ENCODE results near the gene WNT11.

WNT11 gene

GRCh38 chr11:76218449-76219178 is 12.3 kb upstream of the WNT11 start:
- no peak for ATAC-seq

DNA sequence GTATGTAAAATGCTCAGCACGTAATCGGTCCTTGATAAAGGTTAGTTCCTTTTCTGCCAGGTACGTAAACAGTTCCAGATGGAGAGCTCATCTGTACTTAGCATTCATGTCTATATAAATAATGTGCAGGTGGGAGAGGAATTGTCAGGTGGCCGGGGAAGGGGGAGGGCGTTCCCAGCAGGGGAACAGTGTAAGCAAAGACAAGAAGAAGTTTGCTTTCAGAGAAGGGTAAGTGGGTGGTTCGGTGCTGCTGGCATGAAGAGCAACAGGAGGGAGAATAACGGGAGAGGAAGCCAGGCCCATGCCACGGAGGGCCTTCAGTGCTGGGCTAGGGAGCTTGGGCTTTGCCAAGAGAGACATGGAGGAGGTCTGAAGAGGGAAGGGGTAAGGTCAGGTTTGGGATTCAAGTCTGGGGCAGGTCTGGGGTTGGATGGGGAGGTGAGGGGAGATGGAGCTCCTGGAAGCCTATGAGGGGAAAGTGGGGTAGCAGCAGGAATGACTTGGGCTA is 11.4 kb upstream of the WNT11 start:
- no peak for ATAC-seq

- no peak for ATAC-seq
These were observed 10.4 kb upstream of the WNT11 start for GRCh38 chr11:76216536-76217325.

DNA sequence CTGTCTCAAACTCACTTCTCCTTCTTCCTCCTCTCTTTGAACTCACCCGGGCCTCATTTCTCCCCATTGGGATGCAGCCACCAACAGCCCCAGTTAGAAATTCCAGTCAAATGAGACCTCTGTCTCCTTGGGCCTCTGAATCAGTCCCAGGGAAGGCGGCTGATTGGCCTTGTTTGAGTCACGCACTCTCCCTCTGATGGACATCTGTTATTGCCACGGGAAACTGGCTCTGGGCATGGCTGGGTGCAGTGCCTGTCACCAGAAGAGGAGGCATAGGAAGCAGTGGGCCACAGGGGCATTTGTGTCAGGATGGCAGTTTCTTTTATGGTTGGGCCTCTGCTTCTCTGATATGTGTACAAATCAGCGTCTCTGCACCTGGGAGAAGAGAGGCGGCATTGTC is 9.6 kb upstream of the WNT11 start:
- no peak for ATAC-seq

GRCh38 chr11:76214968-76215548 is 8.8 kb upstream of the WNT11 start:
- no peak for ATAC-seq

DNA sequence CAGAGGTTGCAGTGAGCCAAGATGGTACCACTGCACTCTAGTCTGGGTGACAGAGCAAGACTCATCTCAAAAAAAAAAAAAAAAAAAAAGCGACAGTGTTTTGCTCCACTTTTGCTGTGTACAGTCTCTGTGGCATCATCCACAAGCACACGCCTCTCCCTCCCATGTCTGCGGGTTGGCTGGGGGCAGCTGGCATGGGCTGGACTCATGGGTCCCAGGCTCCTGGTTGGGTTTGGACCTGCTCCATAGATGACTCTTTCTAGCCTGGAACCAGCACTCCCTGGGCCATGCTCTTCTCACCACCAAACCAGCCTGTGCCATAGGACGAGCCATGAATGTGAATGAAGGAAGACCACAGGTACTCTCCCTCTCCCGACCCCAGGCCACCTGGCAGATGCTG is 7.9 kb upstream of the WNT11 start:
- no peak for ATAC-seq

DNA sequence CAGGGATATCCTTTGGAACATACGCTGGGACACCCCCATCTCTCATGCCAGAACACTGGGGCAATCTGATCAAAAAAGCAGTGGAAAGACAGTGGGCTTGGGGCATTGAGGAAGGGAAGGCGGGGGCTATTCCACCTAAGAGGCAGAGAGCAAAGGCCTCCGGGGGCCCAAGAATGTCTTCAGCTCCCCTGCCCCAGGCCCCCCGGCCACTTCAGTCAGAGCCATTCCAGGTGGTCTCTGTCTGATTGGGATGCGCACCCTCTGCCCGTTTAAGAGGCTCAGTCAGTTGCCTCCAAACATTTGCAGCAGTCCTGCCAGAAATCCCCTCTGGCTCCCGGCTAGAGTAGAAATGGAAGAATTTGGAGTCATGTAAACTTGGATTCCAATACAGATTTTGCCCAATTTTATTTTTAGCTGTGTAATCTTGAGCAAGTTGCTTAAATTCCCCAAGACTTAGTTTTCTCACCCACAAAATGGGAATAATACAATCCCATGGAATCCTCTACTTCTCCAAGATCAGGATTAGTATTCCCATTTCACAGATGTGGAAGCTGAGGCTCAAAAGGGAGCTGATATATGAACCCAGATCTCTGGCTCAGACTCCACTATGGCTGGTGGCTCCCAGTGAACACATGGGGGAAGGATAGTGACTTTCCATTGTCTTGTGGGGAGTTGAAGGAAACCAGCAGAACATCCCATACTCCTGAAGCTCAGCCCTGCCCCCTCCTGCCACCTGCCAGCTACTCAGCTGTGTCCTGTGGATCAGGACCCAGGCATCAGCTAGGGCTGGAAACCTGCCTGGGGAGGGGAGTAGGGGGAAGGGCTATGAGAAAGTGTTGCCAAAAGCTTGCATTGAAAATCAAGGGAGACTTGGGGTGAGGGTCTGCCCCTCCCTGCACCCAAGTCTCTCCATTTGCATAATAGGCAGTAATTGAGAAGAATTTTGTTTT is 6.1 kb upstream of the WNT11 start:
- no peak for ATAC-seq

- no peak for ATAC-seq
These were observed 4.9 kb upstream of the WNT11 start for GRCh38 chr11:76210931-76211851.

DNA sequence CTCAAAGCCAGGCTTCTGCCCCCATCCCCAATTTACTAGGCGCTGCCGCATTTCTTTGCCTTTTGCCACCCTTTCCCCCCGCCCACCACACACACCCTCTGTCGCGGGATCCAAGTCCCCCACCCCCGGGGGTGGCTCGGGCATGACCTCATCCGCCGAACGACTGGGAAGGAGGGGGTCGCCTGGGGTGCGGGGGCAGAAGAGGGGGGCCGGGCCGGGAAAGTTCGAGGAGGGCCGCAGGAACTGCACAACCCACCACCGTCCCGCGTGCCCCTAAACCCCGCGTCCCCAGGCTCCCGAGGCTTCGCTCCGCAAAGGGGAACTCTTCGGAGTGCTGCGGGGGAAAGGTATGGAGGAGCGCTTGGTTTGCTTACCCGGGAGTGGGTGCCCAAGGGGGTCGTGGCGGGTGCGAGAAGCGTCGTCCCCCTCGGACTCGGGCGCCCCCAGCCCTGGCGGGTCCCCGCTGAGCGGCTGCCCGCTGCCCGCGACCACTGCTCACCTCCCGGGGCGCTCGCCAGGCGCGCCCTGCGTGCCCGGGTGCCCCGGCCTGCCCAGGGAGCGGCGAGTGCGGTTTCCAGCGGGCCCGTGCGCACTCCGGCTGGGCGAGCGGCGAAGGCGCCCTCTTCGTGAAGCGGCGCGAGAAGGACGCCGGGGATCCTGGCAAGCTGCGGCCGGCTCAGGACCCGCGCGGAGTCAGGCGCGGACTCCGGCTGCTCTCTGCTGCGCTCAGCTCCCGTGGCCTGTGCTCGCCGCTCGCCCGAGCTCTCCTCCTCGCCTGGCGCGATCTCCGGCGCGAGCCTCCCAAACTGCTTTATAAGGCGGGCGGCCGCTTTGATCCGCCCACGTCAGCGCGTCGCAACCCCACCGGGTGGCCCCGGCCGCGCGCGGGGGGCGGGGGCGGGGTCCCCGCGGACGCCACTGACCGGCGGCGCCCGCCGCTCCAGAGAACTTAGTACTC is 4.0 kb upstream of the WNT11 start:
- no peak for ATAC-seq

DNA sequence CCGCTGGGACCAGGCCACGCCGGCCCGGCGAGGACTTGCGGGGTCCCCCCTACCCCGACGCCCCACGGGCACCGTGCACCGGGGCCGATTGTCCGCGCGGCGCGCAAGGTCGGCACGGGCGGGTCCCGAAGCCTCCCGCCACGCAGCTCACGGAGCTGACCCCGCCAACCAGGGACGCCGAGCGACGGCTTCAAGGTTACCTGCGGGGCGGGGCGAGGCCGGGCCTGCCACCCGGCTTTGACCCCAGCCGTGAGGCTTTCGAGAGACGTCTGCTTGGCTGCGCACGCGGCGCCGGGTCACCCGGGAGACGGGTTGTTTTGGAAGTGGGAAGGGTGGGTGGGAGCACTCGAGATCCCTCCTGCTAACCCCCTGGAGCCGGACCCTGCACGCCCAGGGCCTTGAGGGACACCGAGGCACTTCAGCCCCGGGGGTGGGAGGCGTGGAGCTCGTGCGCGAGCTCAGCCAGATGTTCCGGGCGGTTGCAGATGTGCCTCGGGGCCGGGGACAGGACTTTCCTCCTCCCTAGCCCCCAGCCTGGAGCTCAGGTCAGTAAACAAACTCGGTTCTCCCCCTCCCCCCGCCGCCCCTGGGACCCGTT is 3.2 kb upstream of the WNT11 start:
- peak in 1 of 2 donors; percentile 26 for ATAC-seq

GRCh38 chr11:76208438-76209374 is 2.4 kb upstream of the WNT11 start:
- peak; percentile 54 to 65 for ATAC-seq

GRCh38 chr11:76207642-76208401 is 1.5 kb upstream of the WNT11 start:
- peak; percentile 75 to 76 for ATAC-seq

- ATAC-seq = no peak
These were observed 300 bp downstream of the WNT11 start for GRCh38 chr11:76206077-76206326.

DNA sequence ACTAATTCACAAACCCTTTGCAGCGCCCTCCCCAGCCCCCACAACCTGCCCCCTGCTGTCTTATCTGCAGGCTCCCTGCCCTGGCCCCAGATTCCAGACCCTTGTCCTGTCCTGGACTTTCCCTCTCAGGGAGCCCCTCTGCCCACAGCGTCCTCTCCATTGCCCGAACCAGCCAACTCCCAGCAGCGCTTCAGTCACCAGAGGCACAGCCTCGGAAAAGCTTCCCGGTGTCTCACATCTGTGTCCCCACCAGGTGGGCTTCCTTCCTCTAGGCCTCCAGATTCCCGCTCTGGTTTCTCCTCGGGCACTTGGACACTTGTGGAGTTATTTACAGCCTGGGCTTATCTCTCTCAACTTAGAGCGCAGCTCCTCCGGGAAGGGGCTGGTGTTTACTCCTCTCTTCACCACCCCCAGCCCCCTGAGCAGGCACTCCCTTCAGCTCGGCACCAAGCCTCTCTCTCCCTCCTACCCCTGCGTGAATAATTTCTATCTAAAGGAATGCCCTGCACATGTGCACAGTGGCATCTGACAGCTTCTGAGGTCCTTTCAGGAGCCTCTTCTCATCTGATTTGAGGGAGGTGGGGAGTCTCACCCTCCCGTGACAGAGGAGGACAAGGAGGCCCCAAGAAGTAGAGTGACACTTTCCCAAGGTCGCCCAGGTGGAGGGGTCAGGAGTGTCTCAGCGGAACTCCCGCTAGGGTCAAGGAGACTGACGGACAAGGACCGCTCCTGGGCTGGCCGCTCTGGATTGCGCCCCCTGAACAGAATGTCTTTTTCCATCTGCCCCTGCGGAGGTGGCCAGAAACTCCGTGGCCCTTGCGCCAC is 838 bp downstream of the WNT11 start:
- no peak for ATAC-seq

- ATAC-seq = no peak
These were observed 2.4 kb downstream of the WNT11 start for GRCh38 chr11:76203937-76204336.

- ATAC-seq = no peak
These were observed 3.0 kb downstream of the WNT11 start for GRCh38 chr11:76203131-76203925.
